Ramos (cell line): ENCODE results near the gene GMFB.
"Not testable (repeated sequence)": the region's sequence is repeated elsewhere in the genome, so short reads cannot be mapped to it uniquely, and the experiment has no call there.

Experiments
- in situ Hi-C: fragments of 300-500 bp; cut with MboI; formaldehyde crosslinking; loops from one replicate; pipeline ENCODE4 v1.14.3; 2022; ENCODE audit warnings: low sequenced_read_pairs; ENCODE audit not compliant: unreplicated experiment

Gene GMFB

DNA sequence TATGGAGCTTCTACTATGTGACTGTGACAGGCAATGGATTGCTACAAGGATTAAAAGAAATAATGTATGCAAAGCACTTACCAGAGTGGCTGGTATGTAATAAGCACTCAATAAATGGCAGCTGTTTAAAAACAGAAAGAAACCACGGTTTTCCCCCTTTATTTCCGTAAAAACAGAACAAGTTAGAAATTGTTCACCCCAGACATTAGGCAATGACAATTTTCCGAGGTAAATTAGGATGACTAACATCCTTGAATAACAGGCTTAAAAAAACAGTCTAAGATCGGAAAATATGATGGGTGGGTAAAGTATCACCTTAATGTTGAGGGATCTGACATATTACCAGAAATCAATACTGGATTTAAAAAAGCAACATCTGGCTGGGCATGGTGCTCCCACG, 26.7 kb downstream of the GMFB start:
- in situ Hi-C loops, result no loop called here

- in situ Hi-C loops, result no loop called here
Measured at GRCh38 chr14:54459106-54459505, 29.7 kb downstream of the GMFB start.

DNA sequence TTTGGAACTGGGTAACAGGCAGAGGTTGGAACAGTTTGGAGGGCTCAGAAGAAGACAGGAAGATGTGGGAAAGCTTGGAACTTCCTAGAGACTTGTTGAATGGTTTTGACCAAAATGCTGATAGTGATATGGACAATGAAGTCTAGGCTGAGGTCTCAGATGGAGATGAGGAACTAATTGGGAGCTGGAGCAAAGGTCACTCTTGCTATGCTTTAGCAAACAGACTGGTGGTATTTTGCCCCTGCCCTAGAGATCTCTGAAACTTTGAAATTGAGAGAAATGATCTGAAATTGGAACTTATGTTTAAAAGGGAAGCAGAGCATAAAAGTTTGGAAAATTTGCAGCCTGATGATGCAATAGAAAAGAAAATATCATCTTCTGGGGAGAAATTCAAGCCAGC, 30.2 kb downstream of the GMFB start:
- in situ Hi-C loops, result not testable (repeated sequence)

DNA sequence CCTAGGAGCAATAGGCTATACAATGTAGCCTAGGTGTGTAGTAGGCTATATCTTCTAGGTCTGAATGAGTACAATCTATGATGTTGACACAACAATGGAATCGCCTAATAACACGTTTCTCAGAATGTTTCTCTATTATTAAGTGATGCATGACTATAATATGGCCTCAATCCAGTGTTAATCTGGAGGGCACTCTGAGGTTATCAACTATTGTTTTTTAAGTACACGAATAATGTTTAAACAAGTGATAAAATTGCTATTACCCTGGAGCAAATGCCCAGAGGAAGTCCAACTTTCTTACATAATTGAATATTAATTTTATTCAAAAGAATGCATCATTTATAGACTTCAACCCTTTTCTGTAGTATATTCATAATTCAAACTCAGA, 31.2 kb downstream of the GMFB start:
- in situ Hi-C loops, result no loop called here

DNA sequence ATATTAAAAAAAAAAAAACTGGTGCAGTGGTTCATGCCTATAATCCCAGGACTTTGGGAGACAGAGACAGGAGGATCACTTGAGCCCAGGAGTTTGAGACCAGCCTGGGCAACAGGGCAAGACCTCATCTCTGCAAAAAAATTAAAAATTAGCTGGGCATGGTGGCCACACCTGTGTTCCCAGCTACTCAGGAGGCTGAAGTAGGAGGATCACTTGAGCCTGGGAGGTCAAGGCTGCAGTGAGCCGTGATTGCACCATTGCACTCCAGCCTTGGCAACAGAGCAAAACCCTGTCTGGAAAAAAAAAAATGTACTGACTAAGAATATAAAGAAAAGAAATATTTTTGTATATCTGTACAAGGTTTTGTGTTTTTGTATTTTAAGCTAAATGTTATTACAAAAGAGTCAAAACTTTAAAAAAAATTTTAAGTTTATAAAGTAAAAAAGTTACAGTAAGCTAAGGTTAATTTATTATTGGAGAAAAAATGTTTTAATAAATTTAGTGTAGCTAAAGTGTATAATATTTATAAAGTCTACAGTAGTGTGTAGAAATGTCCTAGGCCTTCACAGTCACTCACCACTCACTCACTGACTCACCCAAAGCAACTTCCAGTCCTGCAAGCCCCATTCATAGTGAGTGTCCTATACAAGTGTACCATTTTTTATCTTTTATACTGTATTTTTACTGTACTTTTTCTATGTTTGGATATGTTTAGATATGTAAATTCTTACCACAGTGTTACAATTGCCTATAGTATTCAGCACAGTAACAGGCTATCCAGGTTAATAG, 31.8 kb downstream of the GMFB start:
- in situ Hi-C loops, result not testable (repeated sequence)

DNA sequence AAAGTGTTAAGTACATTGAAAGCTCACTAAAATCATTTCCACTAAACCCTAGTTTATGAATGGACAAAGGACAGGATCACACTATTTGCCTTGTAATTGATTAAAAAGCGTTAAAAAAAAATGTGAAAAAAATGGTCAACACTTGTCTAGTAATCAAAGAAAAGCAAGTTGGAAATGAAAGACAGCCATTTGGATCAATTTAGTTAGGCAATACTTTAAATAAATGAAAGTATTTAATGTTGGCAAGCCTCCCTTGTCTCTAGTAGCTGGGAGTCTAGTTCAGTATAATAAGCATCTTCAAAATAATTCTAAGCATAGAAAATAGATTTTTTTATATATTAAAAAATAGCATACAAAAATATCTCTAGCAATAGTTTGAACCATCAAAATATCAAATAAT, 33.4 kb downstream of the GMFB start:
- in situ Hi-C loops, result no loop called here

DNA sequence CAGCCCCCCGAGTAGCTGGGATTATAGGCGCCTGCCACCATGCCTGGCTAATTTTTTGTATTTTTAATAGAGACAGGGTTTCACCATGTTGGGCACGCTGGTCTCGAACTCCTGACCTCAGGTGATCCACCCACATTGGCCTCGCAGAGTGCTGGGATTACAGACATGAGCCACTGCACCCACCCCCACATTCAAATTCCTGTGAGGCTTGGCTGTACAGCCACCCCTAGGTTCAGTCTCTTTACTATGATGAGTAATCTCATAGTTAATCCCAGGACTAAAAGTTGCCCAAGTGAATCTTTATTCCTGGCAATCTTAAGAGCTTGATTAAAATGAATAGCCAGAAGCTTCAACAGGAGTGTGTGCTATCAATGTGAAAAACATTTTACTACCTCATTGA, 34.8 kb downstream of the GMFB start:
- in situ Hi-C loops, result not testable (repeated sequence)

DNA sequence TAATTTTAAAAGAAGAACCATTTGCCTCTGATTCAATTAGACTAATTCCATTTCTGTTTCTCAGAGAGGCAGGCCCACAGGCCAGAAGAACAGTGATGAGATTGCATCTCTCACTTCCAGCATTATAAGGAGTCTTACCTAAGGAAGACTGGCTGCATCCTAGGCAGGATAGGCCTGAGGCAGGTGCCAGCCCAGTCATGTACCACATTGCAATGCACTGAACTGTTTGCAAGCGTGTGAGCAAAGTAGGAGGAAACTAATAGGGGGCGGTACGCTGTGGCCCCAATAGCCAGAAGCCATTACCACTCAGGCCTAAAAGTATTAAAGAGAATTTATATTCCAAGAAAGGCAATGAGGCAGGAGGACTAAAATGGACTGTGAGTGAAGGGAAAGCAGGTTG, 35.5 kb downstream of the GMFB start:
- in situ Hi-C loops, result no loop called here

DNA sequence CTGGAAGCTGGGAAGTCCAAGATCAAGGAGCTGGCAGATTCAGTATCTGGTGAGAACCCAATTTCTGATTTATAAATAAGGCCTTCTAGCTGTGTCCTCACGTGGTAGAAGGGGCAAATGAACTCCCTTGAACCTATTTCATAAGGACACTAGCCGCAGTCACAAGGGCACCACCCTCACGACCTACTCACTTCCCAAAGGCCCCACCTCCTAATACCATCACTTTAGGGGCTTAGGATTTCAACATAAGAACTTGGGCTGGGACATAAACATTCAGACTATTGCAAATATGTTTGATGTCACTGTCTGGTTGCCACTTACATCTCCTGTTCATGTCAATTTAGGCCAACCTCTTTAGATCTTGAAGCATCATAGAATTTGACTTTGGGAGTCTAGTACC, 36.8 kb downstream of the GMFB start:
- in situ Hi-C loops, result no loop called here

GRCh38 chr14:54451121-54451601, 37.6 kb downstream of the GMFB start:
- in situ Hi-C loops, result no loop called here

GRCh38 chr14:54450535-54450934, 38.2 kb downstream of the GMFB start:
- in situ Hi-C loops, result no loop called here

DNA sequence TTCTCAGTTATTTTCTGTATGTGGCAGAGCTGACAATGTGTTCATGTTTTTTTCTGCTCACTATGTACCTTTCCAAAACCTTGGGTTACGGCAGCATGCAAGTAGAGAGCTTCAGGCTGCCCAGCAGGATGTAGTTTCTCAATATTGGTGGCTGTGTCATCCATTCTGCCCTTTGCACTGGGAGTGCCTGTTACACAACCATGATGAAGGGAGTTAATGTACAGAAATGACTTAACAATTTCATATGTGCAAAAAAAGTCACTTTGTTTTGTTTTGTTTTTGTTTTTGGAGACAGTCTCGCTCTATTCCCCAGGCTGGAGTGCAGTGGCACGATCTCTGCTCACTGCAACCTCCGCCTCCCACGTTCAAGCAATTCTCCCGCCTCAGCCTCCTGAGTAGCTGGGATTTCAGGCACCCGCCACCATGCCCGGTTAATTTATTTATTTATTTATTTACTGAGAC, 41.5 kb downstream of the GMFB start:
- in situ Hi-C loops, result no loop called here

DNA sequence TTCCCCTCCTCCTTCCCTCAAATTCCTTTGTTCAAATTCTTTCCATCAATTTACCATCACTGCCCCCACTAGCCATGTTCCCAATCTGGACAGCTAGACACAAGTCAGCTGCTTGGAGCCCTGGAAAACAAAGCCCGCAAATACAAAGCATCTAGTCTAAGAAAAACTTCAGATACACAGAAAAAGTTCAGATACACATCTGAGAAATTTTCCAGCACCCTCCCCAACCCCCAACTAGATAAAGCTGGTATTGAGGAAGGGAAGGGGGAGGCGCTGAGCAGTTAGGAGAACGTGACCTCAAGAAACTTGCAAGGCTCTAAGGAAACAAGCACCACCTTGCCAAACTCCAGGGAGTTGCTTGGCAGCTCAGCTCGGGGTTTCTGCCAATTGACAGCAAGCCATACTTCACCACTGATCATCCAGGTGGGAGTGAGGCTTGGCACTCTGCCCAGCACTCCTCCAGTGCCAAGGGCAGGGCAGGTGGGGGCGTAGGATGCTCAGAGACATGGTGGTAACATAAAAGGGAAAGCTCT, 42.6 kb downstream of the GMFB start:
- in situ Hi-C loops, result no loop called here

DNA sequence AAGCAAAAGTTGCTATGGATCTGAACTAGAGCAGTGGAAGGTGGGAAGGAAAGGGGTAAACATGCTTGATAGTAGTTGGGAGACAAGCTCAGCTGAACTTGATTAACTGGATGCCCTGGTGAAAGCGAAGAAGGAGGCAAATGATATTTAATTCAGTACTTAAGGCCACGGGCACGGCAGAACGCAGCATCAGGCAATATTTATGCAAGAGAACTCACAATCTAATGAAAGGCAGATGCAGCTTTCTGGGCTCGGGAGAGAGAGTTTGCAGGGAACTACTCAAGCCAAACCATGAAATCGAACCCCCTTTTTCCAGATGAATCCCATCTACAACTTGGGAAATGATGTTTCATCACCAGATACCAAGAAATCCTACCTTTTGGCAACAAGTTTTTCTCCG, 44.1 kb downstream of the GMFB start:
- in situ Hi-C loops, result no loop called here

GRCh38 chr14:54443981-54444380, 44.8 kb downstream of the GMFB start:
- in situ Hi-C loops, result no loop called here

DNA sequence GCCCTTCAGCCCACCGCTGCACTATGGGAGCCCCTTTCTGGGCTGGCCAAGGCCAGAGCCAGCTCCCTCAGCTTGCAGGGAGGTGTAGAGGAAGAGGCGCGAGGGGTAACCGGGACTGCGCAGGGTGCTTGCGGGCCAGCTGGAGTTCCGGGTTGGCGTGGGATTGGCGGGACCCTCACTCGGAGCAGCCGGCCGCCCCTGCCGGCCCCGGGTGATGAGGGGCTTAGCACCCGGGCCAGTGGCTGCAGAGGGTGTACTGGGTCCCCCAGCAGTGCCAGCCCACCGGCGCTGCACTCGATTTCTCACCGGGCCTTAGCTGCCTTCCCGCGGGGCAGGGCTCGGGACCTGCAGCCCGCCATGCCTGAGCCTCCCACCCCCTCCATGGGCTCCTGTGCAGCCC, 45.8 kb downstream of the GMFB start:
- in situ Hi-C loops, result not testable (repeated sequence)

GRCh38 chr14:54440873-54441868, 47.6 kb downstream of the GMFB start, which contains the start of gene CNIH1:
Gene CNIH1, minus strand, starts transcription at chr14:54441374. Its CDS starts 47 bp downstream, at chr14:54441327.
- in situ Hi-C loops, result no loop called here

DNA sequence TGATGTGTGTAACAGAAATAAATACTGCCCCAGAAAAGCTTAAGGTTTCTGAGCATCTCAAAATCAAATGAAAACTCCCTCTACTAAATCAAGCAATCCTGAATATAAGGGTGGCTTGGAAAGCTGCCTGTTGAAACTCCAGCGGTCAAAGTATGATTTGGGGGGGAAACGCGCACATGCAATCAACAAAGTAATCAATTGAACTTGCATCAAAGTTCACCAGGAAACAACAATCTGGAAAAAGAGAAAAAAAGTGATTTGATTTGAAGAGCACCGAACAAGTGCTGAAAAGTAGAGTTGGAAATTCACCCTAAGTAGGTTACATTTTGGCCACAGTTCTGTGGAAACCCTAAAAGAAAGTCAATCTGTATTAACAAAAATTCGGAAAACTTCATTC, 48.3 kb downstream of the GMFB start:
- in situ Hi-C loops, result no loop called here

GRCh38 chr14:54440037-54440436, 48.7 kb downstream of the GMFB start:
- in situ Hi-C loops, result no loop called here

GRCh38 chr14:54438703-54439102, 50.1 kb downstream of the GMFB start:
- in situ Hi-C loops, result no loop called here

DNA sequence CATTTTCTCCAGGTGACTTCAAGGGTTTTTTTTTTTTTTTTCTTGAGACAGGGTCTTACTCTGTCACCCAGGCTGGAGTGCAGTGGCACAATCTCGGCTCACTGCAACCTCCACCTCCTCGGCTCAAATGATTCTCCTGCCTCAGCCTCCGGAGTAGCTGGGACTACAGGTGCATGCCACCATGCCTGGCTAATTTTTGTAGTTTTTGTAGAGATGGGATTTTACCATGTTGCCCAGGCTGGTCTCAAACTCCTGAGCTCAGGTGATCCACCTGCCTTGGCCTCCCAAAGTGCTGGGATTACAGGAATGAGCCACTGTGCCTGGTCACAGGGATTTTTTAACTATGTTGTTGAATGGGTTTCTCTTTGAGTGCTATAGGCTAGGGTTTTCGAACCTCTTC, 50.8 kb downstream of the GMFB start:
- in situ Hi-C loops, result not testable (repeated sequence)
